IMR-90 (cell line): ENCODE measurements around the gene CEP290. TPM values are rescaled to one million over a fixed set of nuclear protein-coding genes. Genes with fewer than 3 reads are reported as not detected.

Experiments used
- ATAC-seq: fragments of 200-7000 bp; cut with Tn5 transposase; 2 replicates; pipeline ENCODE4 v1.9.1; 2020; ENCODE audit warnings: low read depth, mild to moderate bottlenecking, moderate library complexity
- BruUV-seq: library from RNA; stranded (reverse); fragments of 400-500 nt; replicated peaks from 2 replicates; lab custom pipeline; 2021; lab: Mats Ljungman, UMichigan
- CTCF ChIA-PET: fragments of 300-600 bp; formaldehyde crosslinking; extraction: SDS; loops from one replicate; lab custom pipeline; 2021; ENCODE audit warnings: antibody characterized with exemption; lab: Yijun Ruan, JAX
- POLR2A ChIA-PET: fragments of 300-600 bp; sonication (Branson Sonifier 250); formaldehyde crosslinking; loops from one replicate; lab custom pipeline; 2022; ENCODE audit warnings: antibody characterized with exemption; ENCODE audit not compliant: unreplicated experiment; lab: Charles Lee
- DNase-seq: peaks from one replicate; pipeline ENCODE4 v3.0.0; 2013
- H2AFZ ChIP-seq: replicated peaks from 2 replicates; pipeline ENCODE3; 2013; ENCODE audit warnings: low read length, mild to moderate bottlenecking; ENCODE audit not compliant: poor library complexity
- H2AK5ac ChIP-seq: 2 replicates; pipeline ENCODE4 v1.6.1; 2013; ENCODE audit warnings: low read depth, low read length, inconsistent platforms
- H2AK9ac ChIP-seq: replicated peaks from 2 replicates; pipeline ENCODE3; 2013; ENCODE audit warnings: mild to moderate bottlenecking, low read depth, low read length, moderate library complexity; ENCODE audit not compliant: poor library complexity
- H2BK120ac ChIP-seq: 2 replicates; pipeline ENCODE4 v1.6.1; 2013; ENCODE audit warnings: low read depth, low read length, inconsistent platforms
- H2BK15ac ChIP-seq: 3 replicates; pipeline ENCODE4 v1.6.1; 2013; ENCODE audit warnings: low read depth, low read length, inconsistent platforms
- H2BK20ac ChIP-seq: 2 replicates; pipeline ENCODE4 v1.6.1; 2013; ENCODE audit warnings: low read depth, mild to moderate bottlenecking, inconsistent platforms, low read length, moderate library complexity
- H2BK5ac ChIP-seq: 2 replicates; pipeline ENCODE4 v1.6.1; 2013; ENCODE audit warnings: mild to moderate bottlenecking, low read depth, low read length, inconsistent platforms; ENCODE audit not compliant: poor library complexity, severe bottlenecking
- H3K14ac ChIP-seq: replicated peaks from 2 replicates; pipeline ENCODE4 v1.6.1; 2013; ENCODE audit warnings: low read depth, low read length, inconsistent platforms
- H3K18ac ChIP-seq: 2 replicates; pipeline ENCODE4 v1.6.1; 2013; ENCODE audit warnings: low read depth, low read length, control low read depth
- H3K23ac ChIP-seq: 2 replicates; pipeline ENCODE4 v1.6.1; 2013; ENCODE audit warnings: low read depth, low read length, inconsistent platforms
- H3K27ac ChIP-seq: 2 replicates; pipeline ENCODE4 v1.5.1; 2013; ENCODE audit warnings: mild to moderate bottlenecking, control low read depth, low read length; ENCODE audit not compliant: insufficient read depth
- H3K27me3 ChIP-seq: 2 replicates; pipeline ENCODE4 v1.6.1; 2013; ENCODE audit warnings: low read length; ENCODE audit not compliant: control insufficient read depth, insufficient read depth
- H3K36me3 ChIP-seq: 2 replicates; pipeline ENCODE4 v1.6.1; 2013; ENCODE audit warnings: low read length, mixed read lengths; ENCODE audit not compliant: control insufficient read depth, insufficient read depth
- H3K4ac ChIP-seq: 2 replicates; pipeline ENCODE4 v1.6.1; 2013; ENCODE audit warnings: low read depth, low read length, inconsistent platforms
- H3K4me1 ChIP-seq: 2 replicates; pipeline ENCODE4 v1.6.1; 2013; ENCODE audit warnings: low read length, mixed read lengths; ENCODE audit not compliant: control insufficient read depth, insufficient read depth
- H3K4me2 ChIP-seq: 2 replicates; pipeline ENCODE4 v1.6.1; 2013; ENCODE audit warnings: low read depth, mild to moderate bottlenecking, control low read depth, low read length, moderate library complexity
- H3K4me3 ChIP-seq: 2 replicates; pipeline ENCODE4 v1.5.1; 2013; ENCODE audit warnings: low read depth, mild to moderate bottlenecking, control low read depth, low read length, moderate library complexity; ENCODE audit not compliant: insufficient read depth
- H3K56ac ChIP-seq: 2 replicates; pipeline ENCODE4 v1.6.1; 2013; ENCODE audit warnings: low read length, inconsistent platforms; ENCODE audit not compliant: insufficient read depth; ENCODE audit errors: extremely low read depth
- H3K79me1 ChIP-seq, 2 experiments: 2 replicates each; pipeline ENCODE4 v1.6.1; 2013; ENCODE audit warnings: low read length in 2 of 2, inconsistent platforms in 1 of 2, low read depth in 1 of 2
- H3K9ac ChIP-seq: 2 replicates; pipeline ENCODE4 v1.6.1; 2013; ENCODE audit warnings: low read depth, low read length, control low read depth
- H3K9me1 ChIP-seq: 2 replicates; pipeline ENCODE4 v1.6.1; 2013; ENCODE audit warnings: low read length, inconsistent platforms; ENCODE audit not compliant: insufficient read depth
- H3K9me3 ChIP-seq: 2 replicates; pipeline ENCODE4 v1.6.1; 2013; ENCODE audit warnings: low read length; ENCODE audit not compliant: control insufficient read depth, insufficient read depth
- H4K20me1 ChIP-seq: 2 replicates; pipeline ENCODE4 v1.6.1; 2013; ENCODE audit warnings: low read length, inconsistent platforms; ENCODE audit not compliant: insufficient read depth
- H4K5ac ChIP-seq: 2 replicates; pipeline ENCODE4 v1.6.1; 2013; ENCODE audit warnings: mild to moderate bottlenecking, low read depth, low read length, control low read depth
- H4K8ac ChIP-seq, 2 experiments: 2 replicates each; pipeline ENCODE4 v1.6.1; 2013; ENCODE audit warnings: low read depth in 2 of 2, low read length in 2 of 2, control low read depth in 1 of 2, inconsistent platforms in 1 of 2
- H4K91ac ChIP-seq: 2 replicates; pipeline ENCODE4 v1.6.1; 2013; ENCODE audit warnings: low read depth, low read length, inconsistent platforms; ENCODE audit not compliant: insufficient read depth
- BHLHE40 ChIP-seq: fragments of 150-350 bp; IDR thresholded peaks from 2 replicates; pipeline ENCODE4 v1.6.1; 2016; ENCODE audit warnings: mild to moderate bottlenecking, low read depth, low read length
- CEBPB ChIP-seq: IDR thresholded peaks from 2 replicates; pipeline ENCODE4 v1.6.1; 2012; ENCODE audit warnings: low read depth, low read length, improper control_type of control experiment
- CHD1 ChIP-seq: IDR thresholded peaks from 2 replicates; pipeline ENCODE4 v1.6.1; 2012; ENCODE audit warnings: low read depth, low read length, improper control_type of control experiment
- MAFK ChIP-seq: IDR thresholded peaks from 2 replicates; pipeline ENCODE4 v1.6.1; 2012; ENCODE audit warnings: low read depth, low read length, improper control_type of control experiment
- MXI1 ChIP-seq: IDR thresholded peaks from 2 replicates; pipeline ENCODE4 v1.6.1; 2012; ENCODE audit warnings: low read depth, mild to moderate bottlenecking, low read length, moderate library complexity, borderline replicate concordance
- NFE2L2 ChIP-seq: fragments of 150-350 bp; IDR thresholded peaks from 2 replicates; pipeline ENCODE4 v1.6.1; 2016; ENCODE audit warnings: low read depth, mild to moderate bottlenecking, low read length
- POLR2A ChIP-seq: IDR thresholded peaks from 2 replicates; pipeline ENCODE4 v1.6.1; 2012; ENCODE audit warnings: mild to moderate bottlenecking, low read depth, low read length
- RAD21 ChIP-seq: IDR thresholded peaks from 2 replicates; pipeline ENCODE4 v1.6.1; 2012; ENCODE audit warnings: low read length, improper control_type of control experiment
- RCOR1 ChIP-seq: IDR thresholded peaks from 2 replicates; pipeline ENCODE4 v1.6.1; 2012; ENCODE audit warnings: mild to moderate bottlenecking, low read length, improper control_type of control experiment; ENCODE audit not compliant: insufficient replicate concordance
- SMC3 ChIP-seq: fragments of 150-350 bp; IDR thresholded peaks from 2 replicates; pipeline ENCODE4 v1.6.1; 2016; ENCODE audit warnings: low read depth, mild to moderate bottlenecking, antibody characterized with exemption, low read length, moderate library complexity
- WGBS, 2 experiments: methylation state at CpG; one replicate each; pipeline versions ENCODE4 v1.1.5 to v1.1.7; 2013; ENCODE audit warnings: missing lambda C conversion rate in 2 of 2; ENCODE audit not compliant: insufficient read length in 1 of 2; ENCODE audit errors: extremely low coverage in 2 of 2; 5-methylcytosine and 5-hydroxymethylcytosine counted together
- dilution Hi-C: fragments of 300-500 bp; cut with HindIII; formaldehyde crosslinking; loops from one replicate; pipeline ENCODE4 v1.14.3; 2018; ENCODE audit warnings: low sequenced_read_pairs; ENCODE audit not compliant: unreplicated experiment
- in situ Hi-C: fragments of 300-500 bp; cut with MboI; formaldehyde crosslinking; loops from 3 replicates; pipeline ENCODE4 v1.14.3; 2019; ENCODE audit warnings: low sequenced_read_pairs, inconsistent platforms, mixed read lengths
- intact Hi-C: fragments of 100-400 bp; cut with micrococcal nuclease; formaldehyde crosslinking; loops from 2 replicates; pipeline ENCODE4 v1.10.0; 2022
- polyA plus RNA-seq, 3 experiments: library from polyadenylated mRNA; depleted of rRNA; stranded (reverse); fragments of >200 nt; gene quantifications; 2 replicates each; pipeline ENCODE4 v1.2.3, GENCODE V29; 2012; ENCODE audit warnings: low replicate concordance in 1 of 3
- total RNA-seq: library from RNA; depleted of rRNA; stranded (reverse); fragments of >200 nt; gene quantifications from 2 replicates; pipeline ENCODE4 v1.2.3, GENCODE V29; 2012
- TF ChIP-seq, protein P1 (sequence below): fragments of 150-350 bp; IDR thresholded peaks from 2 replicates; pipeline ENCODE4 v1.6.1; 2017; ENCODE audit warnings: mild to moderate bottlenecking, antibody characterized with exemption, low read length, low read depth
- TF ChIP-seq, protein P2 (sequence below): fragments of 150-350 bp; IDR thresholded peaks from 2 replicates; pipeline ENCODE4 v1.6.1; 2016; ENCODE audit warnings: low read depth, mild to moderate bottlenecking, low read length, moderate library complexity, borderline replicate concordance
- TF ChIP-seq, protein P3 (sequence below): conservative IDR thresholded peaks from 2 replicates; pipeline ENCODE4 v1.5.1; 2012; ENCODE audit warnings: mild to moderate bottlenecking, low read depth, low read length, improper control_type of control experiment

Gene CEP290
- total and polyA plus RNA-seq, 2 of the 4 experiments (the other 2 are of a cell fraction): 4.3 to 7.9 TPM

DNA sequence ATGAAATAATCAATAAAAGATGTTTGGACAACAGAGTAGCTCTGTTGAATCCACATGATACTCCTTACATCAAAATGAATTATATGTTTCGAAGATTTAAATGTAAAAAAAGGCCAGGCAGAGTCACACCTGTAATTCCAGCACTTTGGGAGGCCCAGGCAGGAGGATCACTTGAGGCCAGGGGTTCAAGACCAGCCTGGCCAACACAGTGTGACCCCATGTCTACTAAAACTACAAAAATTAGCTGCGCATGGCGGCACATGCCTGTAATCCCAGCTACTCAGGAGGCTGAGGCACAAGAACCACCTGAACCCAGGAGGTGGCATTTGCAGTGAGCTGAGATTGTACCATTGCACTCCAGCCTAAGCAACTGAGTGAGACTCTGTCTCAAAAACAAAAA is 14.8 kb downstream of the CEP290 start:
- H3K27ac ChIP-seq: no peak overlapping the region
- intact Hi-C loops (no loop called here), dilution Hi-C loops (no loop called here), in situ Hi-C loops (loop anchor here (25.0 kb wide), 1 partner anchor 1385 kb away; the partner anchor contains the start of gene GALNT4)
- H4K8ac ChIP-seq: no peak overlapping the region
- H3K4me3 ChIP-seq: no peak overlapping the region
- H2BK120ac ChIP-seq: no peak overlapping the region
- no peak overlapping the region for H2BK15ac ChIP-seq
- no peak overlapping the region for H3K23ac ChIP-seq
- H3K36me3 ChIP-seq: peaks cover 5% of the 10 kb centered on the region
- H3K4ac ChIP-seq: no peak overlapping the region
- H3K56ac ChIP-seq: no peak overlapping the region
- H3K4me1 ChIP-seq: no peaks in the 10 kb centered on the region
- DNase-seq (no peak), ATAC-seq (no peak)
- no peak overlapping the region for H3K4me2 ChIP-seq
- H4K20me1 ChIP-seq: no peaks in the 10 kb centered on the region
- H2BK20ac ChIP-seq: no peak overlapping the region
- H2AFZ ChIP-seq: no peak overlapping the region
- no TSS peak for BruUV-seq
- H2AK5ac ChIP-seq: no peak overlapping the region
- no peak overlapping the region for H3K18ac ChIP-seq
- 100% methylated on average over 1 of the region's 3 CpGs; no CpG with 5 or more reads in 1 of the 2 experiments for WGBS, 2 experiments
- H3K9me3 ChIP-seq: no peaks in the 10 kb centered on the region
- H3K79me1 ChIP-seq: no peaks in the 10 kb centered on the region
- CTCF ChIA-PET: no interaction called here
- H4K5ac ChIP-seq: no peak overlapping the region
- no peak overlapping the region for H2BK5ac ChIP-seq
- POLR2A ChIA-PET: no interaction called here
- no peaks in the 10 kb centered on the region for H3K9me1 ChIP-seq
- no peak overlapping the region for H3K9ac ChIP-seq
- TF ChIP-seq RCOR1 (no peak), CHD1 (no peak), RAD21 (no peak), MXI1 (no peak), CEBPB (no peak), SMC3 (no peak), BHLHE40 (no peak), MAFK (no peak), POLR2A (no peak), NFE2L2 (no peak)
- TF ChIP-seq, protein P1, sequence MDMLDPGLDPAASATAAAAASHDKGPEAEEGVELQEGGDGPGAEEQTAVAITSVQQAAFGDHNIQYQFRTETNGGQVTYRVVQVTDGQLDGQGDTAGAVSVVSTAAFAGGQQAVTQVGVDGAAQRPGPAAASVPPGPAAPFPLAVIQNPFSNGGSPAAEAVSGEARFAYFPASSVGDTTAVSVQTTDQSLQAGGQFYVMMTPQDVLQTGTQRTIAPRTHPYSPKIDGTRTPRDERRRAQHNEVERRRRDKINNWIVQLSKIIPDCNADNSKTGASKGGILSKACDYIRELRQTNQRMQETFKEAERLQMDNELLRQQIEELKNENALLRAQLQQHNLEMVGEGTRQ: no peak
- TF ChIP-seq, protein P2, sequence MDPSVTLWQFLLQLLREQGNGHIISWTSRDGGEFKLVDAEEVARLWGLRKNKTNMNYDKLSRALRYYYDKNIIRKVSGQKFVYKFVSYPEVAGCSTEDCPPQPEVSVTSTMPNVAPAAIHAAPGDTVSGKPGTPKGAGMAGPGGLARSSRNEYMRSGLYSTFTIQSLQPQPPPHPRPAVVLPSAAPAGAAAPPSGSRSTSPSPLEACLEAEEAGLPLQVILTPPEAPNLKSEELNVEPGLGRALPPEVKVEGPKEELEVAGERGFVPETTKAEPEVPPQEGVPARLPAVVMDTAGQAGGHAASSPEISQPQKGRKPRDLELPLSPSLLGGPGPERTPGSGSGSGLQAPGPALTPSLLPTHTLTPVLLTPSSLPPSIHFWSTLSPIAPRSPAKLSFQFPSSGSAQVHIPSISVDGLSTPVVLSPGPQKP: no peak
- TF ChIP-seq, protein P3, sequence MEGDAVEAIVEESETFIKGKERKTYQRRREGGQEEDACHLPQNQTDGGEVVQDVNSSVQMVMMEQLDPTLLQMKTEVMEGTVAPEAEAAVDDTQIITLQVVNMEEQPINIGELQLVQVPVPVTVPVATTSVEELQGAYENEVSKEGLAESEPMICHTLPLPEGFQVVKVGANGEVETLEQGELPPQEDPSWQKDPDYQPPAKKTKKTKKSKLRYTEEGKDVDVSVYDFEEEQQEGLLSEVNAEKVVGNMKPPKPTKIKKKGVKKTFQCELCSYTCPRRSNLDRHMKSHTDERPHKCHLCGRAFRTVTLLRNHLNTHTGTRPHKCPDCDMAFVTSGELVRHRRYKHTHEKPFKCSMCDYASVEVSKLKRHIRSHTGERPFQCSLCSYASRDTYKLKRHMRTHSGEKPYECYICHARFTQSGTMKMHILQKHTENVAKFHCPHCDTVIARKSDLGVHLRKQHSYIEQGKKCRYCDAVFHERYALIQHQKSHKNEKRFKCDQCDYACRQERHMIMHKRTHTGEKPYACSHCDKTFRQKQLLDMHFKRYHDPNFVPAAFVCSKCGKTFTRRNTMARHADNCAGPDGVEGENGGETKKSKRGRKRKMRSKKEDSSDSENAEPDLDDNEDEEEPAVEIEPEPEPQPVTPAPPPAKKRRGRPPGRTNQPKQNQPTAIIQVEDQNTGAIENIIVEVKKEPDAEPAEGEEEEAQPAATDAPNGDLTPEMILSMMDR: no peak
- no peaks in the 10 kb centered on the region for H3K27me3 ChIP-seq
- H4K91ac ChIP-seq: no peak overlapping the region
- H2AK9ac ChIP-seq: no peak overlapping the region
- no peak overlapping the region for H3K14ac ChIP-seq
